Mammary epithelial cell (primary cell): Measurements from ENCODE around the gene SLC25A21.

ENCODE experiments used
- EZH2 ChIP-seq: IDR thresholded peaks from 2 replicates; pipeline ENCODE4 v1.6.1; 2012; ENCODE audit warnings: low read length, inconsistent platforms, borderline replicate concordance
- TF ChIP-seq, protein P1 (sequence below), 2 donors: IDR thresholded peaks in 1 of 2; conservative IDR thresholded peaks in 1 of 2; 2 replicates each; pipeline ENCODE4 v1.5.1; 2011 to 2012; ENCODE audit warnings: inconsistent platforms in 2 of 2, low read length in 2 of 2, mild to moderate bottlenecking in 2 of 2, control low read depth in 1 of 2, low read depth in 1 of 2; ENCODE audit not compliant: insufficient read depth in 1 of 2; ENCODE audit errors: extremely low read depth in 1 of 2

DNA sequence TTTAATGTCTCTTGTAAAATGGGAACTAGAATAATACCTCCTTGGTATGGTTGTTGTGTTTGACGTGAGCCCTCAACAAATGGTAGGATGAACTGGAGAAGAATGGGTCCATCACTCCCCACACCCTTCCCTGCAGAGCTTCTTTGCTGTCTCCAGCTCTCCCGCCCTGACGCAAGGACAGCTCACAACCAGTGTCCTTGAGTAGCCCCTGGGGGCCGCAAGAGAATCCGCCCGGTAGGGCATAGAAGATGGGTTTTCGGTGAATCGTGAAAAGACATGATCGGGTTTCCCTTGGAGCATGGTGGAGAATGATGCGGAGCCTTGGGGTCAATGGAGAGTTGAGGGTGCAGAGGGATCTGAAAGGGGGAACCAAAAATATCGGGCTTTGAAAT lies 516.8 kb downstream of the SLC25A21 start:
- TF ChIP-seq, protein P1, sequence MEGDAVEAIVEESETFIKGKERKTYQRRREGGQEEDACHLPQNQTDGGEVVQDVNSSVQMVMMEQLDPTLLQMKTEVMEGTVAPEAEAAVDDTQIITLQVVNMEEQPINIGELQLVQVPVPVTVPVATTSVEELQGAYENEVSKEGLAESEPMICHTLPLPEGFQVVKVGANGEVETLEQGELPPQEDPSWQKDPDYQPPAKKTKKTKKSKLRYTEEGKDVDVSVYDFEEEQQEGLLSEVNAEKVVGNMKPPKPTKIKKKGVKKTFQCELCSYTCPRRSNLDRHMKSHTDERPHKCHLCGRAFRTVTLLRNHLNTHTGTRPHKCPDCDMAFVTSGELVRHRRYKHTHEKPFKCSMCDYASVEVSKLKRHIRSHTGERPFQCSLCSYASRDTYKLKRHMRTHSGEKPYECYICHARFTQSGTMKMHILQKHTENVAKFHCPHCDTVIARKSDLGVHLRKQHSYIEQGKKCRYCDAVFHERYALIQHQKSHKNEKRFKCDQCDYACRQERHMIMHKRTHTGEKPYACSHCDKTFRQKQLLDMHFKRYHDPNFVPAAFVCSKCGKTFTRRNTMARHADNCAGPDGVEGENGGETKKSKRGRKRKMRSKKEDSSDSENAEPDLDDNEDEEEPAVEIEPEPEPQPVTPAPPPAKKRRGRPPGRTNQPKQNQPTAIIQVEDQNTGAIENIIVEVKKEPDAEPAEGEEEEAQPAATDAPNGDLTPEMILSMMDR (conservative IDR thresholded peaks at IDR 0.05 in 1 of 2, IDR thresholded peaks at IDR 0.05 in 1 of 2; ENCODE audit: extremely low read depth in 1 of 2, insufficient read depth in 1 of 2, low read depth in 1 of 2, low read length in 2 of 2): no peak
- TF ChIP-seq EZH2: no peak
